Gastrocnemius medialis (tissue), 4 donors: Measurements from ENCODE around the gene CASTOR1.

Experiments
- CTCF ChIP-seq, 5 experiments: fragments of 450-650 bp in 3 of 5; fragments of 200-600 bp in 2 of 5; sonication (generic) in 2 of 5; IDR thresholded peaks in 4 of 5; conservative IDR thresholded peaks in 1 of 5; 1 replicate in 4 of 5; 2 replicates in 1 of 5; pipeline ENCODE4 v1.5.1; 2016 to 2019; ENCODE audit warnings: antibody characterized with exemption in 5 of 5, mild to moderate bottlenecking in 3 of 5, moderate library complexity in 3 of 5
- POLR2A ChIP-seq, 2 donors: fragments of 450-650 bp; IDR thresholded peaks; one replicate each; pipeline ENCODE4 v1.6.1; 2017; ENCODE audit warnings: antibody characterized with exemption in 2 of 2, mild to moderate bottlenecking in 2 of 2, moderate library complexity in 2 of 2

GRCh38 chr22:30245181-30245984 is 43.9 kb downstream of the CASTOR1 start:
- TF ChIP-seq CTCF (IDR thresholded peaks at IDR 0.05 in 4 of 5, conservative IDR thresholded peaks at IDR 0.05 in 1 of 5) (no peak), POLR2A (IDR thresholded peaks at IDR 0.05) (no peak)
